HepG2 (cell line): ENCODE measurements around the gene MGAT5. TPM values are rescaled to one million over a fixed set of nuclear protein-coding genes. Genes with fewer than 3 reads are reported as not detected.
A peak's percentile ranks its signal among the peaks of the same experiment; 100 is the strongest.

Experiments used
- ARHGAP35 ChIP-seq: sonication (generic); formaldehyde crosslinking; IDR thresholded peaks from 2 replicates; pipeline ENCODE4 v1.9.0; 2022; ENCODE audit warnings: mild to moderate bottlenecking, inconsistent platforms, moderate library complexity, missing genetic modification reagents, borderline replicate concordance
- DNMT3B ChIP-seq: conservative IDR thresholded peaks from 2 replicates; pipeline ENCODE4 v1.6.1; 2016; ENCODE audit warnings: missing biosample characterization, control low read depth
- EP300 ChIP-seq, 3 experiments: sonication (generic) in 1 of 3; formaldehyde crosslinking in 1 of 3; IDR thresholded peaks; 2 replicates each; pipeline versions ENCODE4 v1.5.1 to v1.6.1; 2011 to 2020; ENCODE audit warnings: low read depth in 2 of 3, low read length in 2 of 3, borderline replicate concordance in 1 of 3, improper control_type of control experiment in 1 of 3, mild to moderate bottlenecking in 1 of 3, missing genetic modification reagents in 1 of 3, moderate library complexity in 1 of 3
- FOSL1 ChIP-seq: sonication (generic); formaldehyde crosslinking; IDR thresholded peaks from 2 replicates; pipeline ENCODE4 v1.9.0; 2021; ENCODE audit warnings: missing genetic modification reagents, borderline replicate concordance
- FOXK1 ChIP-seq: sonication (generic); formaldehyde crosslinking; IDR thresholded peaks from 2 replicates; pipeline ENCODE4 v1.4.0; 2020; ENCODE audit warnings: low read depth, missing genetic modification reagents, borderline replicate concordance
- ISL2 ChIP-seq: sonication (generic); formaldehyde crosslinking; IDR thresholded peaks from 2 replicates; pipeline ENCODE4 v1.5.0; 2020; ENCODE audit warnings: missing genetic modification reagents
- JARID2 ChIP-seq: sonication (generic); formaldehyde crosslinking; IDR thresholded peaks from 2 replicates; pipeline ENCODE4 v1.8.1; 2023; ENCODE audit warnings: missing genetic modification reagents, inconsistent platforms; ENCODE audit not compliant: insufficient replicate concordance
- NPAS2 ChIP-seq: sonication (generic); formaldehyde crosslinking; IDR thresholded peaks from 2 replicates; pipeline ENCODE4 v1.8.0; 2022; ENCODE audit warnings: mild to moderate bottlenecking, missing genetic modification reagents, borderline replicate concordance
- RARG ChIP-seq: sonication (generic); formaldehyde crosslinking; IDR thresholded peaks from 2 replicates; pipeline ENCODE4 v1.4.0; 2020; ENCODE audit warnings: low read depth, mild to moderate bottlenecking, missing genetic modification reagents
- SATB2 ChIP-seq: sonication (generic); formaldehyde crosslinking; IDR thresholded peaks from 2 replicates; pipeline ENCODE4 v1.5.0; 2020; ENCODE audit warnings: missing genetic modification reagents
- SOX6 ChIP-seq, 2 experiments: fragments of 450-650 bp in 1 of 2; sonication (generic) in 1 of 2; formaldehyde crosslinking in 1 of 2; IDR thresholded peaks; 2 replicates each; pipeline versions ENCODE4 v1.4.0 to v1.6.1; 2017 to 2020; ENCODE audit warnings: antibody characterized with exemption in 1 of 2, mild to moderate bottlenecking in 1 of 2, missing genetic modification reagents in 1 of 2
- SP4 ChIP-seq: sonication (generic); formaldehyde crosslinking; IDR thresholded peaks from 2 replicates; pipeline ENCODE4 v1.8.1; 2023; ENCODE audit warnings: mild to moderate bottlenecking, missing genetic modification reagents
- STAG1 ChIP-seq: sonication (generic); formaldehyde crosslinking; IDR thresholded peaks from 2 replicates; pipeline ENCODE4 v1.4.0; 2020; ENCODE audit warnings: missing genetic modification reagents
- ZNF24 ChIP-seq: fragments of 450-650 bp; IDR thresholded peaks from 2 replicates; pipeline ENCODE4 v1.6.1; 2017; ENCODE audit warnings: antibody characterized with exemption, mild to moderate bottlenecking
- ZNF501 ChIP-seq: sonication (generic); formaldehyde crosslinking; IDR thresholded peaks from 2 replicates; pipeline ENCODE4 v1.5.1; 2020; ENCODE audit warnings: mild to moderate bottlenecking, moderate library complexity, missing genetic modification reagents
- ZNF746 ChIP-seq: sonication (generic); formaldehyde crosslinking; IDR thresholded peaks from 2 replicates; pipeline ENCODE4 v1.8.0; 2022; ENCODE audit warnings: mild to moderate bottlenecking, missing genetic modification reagents
- polyA plus RNA-seq, 8 experiments: library from polyadenylated mRNA; depleted of rRNA in 3 of 8; stranded (reverse) in 7 of 8; unstranded in 1 of 8; fragments of >200 nt; fragmentation: Illumina TruSeq in 4 of 8; extraction: Trizol in 4 of 8; gene quantifications; 2 replicates each; pipeline versions ENCODE4 v1.2.1 to v1.2.3, GENCODE V29; 2011 to 2016; ENCODE audit warnings: low read depth in 4 of 8, missing spikeins in 1 of 8, mixed read lengths in 1 of 8; ENCODE audit not compliant: insufficient read depth in 1 of 8
- total RNA-seq, 5 experiments: library from RNA; depleted of rRNA; stranded (reverse); fragments of >200 nt; fragmentation: Illumina TruSeq; extraction: Trizol; gene quantifications; 2 replicates each; pipeline ENCODE4 v1.2.3, GENCODE V29; 2016; ENCODE audit warnings: low read depth in 1 of 5
- TF ChIP-seq, protein P1 (sequence below): sonication (generic); formaldehyde crosslinking; IDR thresholded peaks from 2 replicates; pipeline ENCODE4 v1.5.0; 2020; ENCODE audit warnings: mild to moderate bottlenecking, missing genetic modification reagents
- TF ChIP-seq, protein P2 (sequence below): IDR thresholded peaks from 2 replicates; pipeline ENCODE4 v1.6.1; 2018; ENCODE audit warnings: missing genetic modification reagents, mild to moderate bottlenecking, missing compliant biosample characterization
- TF ChIP-seq, protein P3 (sequence below): IDR thresholded peaks from 2 replicates; pipeline ENCODE4 v1.6.1; 2016; ENCODE audit warnings: missing biosample characterization, missing genetic modification reagents, low read depth
- TF ChIP-seq, protein P4 (sequence below): sonication (generic); formaldehyde crosslinking; IDR thresholded peaks from 2 replicates; pipeline ENCODE4 v1.4.0; 2020; ENCODE audit warnings: mild to moderate bottlenecking, missing genetic modification reagents

The MGAT5 gene
- total and polyA plus RNA-seq, 2 of the 13 experiments (the other 11 are each of a cell fraction or from before 2014, with no cell fraction given): 33.1 to 60.2 TPM

DNA sequence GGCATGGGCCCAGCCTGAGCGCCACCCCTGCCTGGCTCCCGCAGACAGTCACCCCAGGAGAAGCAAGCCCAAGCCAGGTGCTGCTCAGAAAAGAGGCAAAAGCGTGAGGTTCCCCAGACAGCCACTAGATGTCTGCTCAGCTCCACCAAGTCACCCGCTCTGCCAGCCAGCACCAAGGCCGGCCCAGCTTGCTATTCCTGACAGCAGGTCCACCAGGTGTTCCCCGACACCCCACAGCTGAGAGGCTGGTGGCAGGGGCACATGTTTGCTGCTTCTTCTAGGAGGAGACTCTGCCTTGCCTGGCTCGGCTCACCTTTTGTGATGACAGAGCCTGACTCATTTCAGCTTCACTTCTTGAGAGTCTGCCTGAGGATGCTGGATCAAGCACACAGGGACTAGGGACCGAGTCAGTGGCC lies 206.7 kb downstream of the MGAT5 start (continued):
- TF ChIP-seq, protein P1, sequence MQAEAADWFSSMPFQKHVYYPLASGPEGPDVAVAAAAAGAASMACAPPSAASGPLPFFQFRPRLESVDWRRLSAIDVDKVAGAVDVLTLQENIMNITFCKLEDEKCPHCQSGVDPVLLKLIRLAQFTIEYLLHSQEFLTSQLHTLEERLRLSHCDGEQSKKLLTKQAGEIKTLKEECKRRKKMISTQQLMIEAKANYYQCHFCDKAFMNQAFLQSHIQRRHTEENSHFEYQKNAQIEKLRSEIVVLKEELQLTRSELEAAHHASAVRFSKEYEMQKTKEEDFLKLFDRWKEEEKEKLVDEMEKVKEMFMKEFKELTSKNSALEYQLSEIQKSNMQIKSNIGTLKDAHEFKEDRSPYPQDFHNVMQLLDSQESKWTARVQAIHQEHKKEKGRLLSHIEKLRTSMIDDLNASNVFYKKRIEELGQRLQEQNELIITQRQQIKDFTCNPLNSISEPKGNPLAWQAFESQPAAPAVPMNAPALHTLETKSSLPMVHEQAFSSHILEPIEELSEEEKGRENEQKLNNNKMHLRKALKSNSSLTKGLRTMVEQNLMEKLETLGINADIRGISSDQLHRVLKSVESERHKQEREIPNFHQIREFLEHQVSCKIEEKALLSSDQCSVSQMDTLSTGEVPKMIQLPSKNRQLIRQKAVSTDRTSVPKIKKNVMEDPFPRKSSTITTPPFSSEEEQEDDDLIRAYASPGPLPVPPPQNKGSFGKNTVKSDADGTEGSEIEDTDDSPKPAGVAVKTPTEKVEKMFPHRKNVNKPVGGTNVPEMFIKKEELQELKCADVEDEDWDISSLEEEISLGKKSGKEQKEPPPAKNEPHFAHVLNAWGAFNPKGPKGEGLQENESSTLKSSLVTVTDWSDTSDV: no peak
- TF ChIP-seq SATB2 (CRISPR knock-in tag) (no peak), FOSL1 (CRISPR knock-in tag) (no peak), NPAS2 (CRISPR knock-in tag) (no peak), RARG (CRISPR knock-in tag) (no peak), DNMT3B (no peak), ZNF501 (no peak), STAG1 (peak; percentile 95), ZNF24 (no peak), SP4 (CRISPR knock-in tag) (0 out of 2 replicates have a peak, but pooled peaks have one; percentile 53), ISL2 (CRISPR knock-in tag) (0 out of 2 replicates have a peak, but pooled peaks have one; percentile 30), ARHGAP35 (CRISPR knock-in tag) (no peak), SOX6 (IDR thresholded peaks at IDR 0.05) (no peak), SOX6 (CRISPR knock-in tag; IDR thresholded peaks at IDR 0.05) (no peak), JARID2 (CRISPR knock-in tag) (no peak), FOXK1 (CRISPR knock-in tag) (no peak), EP300 (IDR thresholded peaks at IDR 0.05; ENCODE audit: low read depth in 2 of 2, low read length in 2 of 2) (no peak), EP300 (CRISPR knock-in tag; IDR thresholded peaks at IDR 0.05; ENCODE audit: borderline replicate concordance) (no peak), ZNF746 (CRISPR knock-in tag) (no peak)
- TF ChIP-seq, protein P2, sequence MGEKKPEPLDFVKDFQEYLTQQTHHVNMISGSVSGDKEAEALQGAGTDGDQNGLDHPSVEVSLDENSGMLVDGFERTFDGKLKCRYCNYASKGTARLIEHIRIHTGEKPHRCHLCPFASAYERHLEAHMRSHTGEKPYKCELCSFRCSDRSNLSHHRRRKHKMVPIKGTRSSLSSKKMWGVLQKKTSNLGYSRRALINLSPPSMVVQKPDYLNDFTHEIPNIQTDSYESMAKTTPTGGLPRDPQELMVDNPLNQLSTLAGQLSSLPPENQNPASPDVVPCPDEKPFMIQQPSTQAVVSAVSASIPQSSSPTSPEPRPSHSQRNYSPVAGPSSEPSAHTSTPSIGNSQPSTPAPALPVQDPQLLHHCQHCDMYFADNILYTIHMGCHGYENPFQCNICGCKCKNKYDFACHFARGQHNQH (CRISPR knock-in tag): 0 out of 2 replicates have a peak, but pooled peaks have one; percentile 18
- TF ChIP-seq, protein P3, sequence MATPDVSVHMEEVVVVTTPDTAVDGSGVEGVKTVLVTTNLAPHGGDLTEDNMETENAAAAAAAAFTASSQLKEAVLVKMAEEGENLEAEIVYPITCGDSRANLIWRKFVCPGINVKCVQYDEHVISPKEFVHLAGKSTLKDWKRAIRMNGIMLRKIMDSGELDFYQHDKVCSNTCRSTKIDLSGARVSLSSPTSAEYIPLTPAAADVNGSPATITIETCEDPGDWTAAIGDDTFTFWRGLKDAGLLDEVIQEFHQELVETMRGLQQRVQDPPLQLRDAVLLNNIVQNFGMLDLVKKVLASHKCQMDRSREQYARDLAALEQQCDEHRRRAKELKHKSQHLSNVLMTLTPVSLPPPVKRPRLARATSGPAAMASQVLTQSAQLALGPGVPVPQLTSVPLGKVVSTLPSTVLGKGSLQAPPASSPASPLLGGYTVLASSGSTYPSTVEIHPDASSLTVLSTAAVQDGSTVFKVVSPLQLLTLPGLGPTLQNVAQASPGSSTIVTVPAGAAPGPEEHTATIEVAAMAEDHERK (CRISPR knock-in tag): no peak
- TF ChIP-seq, protein P4, sequence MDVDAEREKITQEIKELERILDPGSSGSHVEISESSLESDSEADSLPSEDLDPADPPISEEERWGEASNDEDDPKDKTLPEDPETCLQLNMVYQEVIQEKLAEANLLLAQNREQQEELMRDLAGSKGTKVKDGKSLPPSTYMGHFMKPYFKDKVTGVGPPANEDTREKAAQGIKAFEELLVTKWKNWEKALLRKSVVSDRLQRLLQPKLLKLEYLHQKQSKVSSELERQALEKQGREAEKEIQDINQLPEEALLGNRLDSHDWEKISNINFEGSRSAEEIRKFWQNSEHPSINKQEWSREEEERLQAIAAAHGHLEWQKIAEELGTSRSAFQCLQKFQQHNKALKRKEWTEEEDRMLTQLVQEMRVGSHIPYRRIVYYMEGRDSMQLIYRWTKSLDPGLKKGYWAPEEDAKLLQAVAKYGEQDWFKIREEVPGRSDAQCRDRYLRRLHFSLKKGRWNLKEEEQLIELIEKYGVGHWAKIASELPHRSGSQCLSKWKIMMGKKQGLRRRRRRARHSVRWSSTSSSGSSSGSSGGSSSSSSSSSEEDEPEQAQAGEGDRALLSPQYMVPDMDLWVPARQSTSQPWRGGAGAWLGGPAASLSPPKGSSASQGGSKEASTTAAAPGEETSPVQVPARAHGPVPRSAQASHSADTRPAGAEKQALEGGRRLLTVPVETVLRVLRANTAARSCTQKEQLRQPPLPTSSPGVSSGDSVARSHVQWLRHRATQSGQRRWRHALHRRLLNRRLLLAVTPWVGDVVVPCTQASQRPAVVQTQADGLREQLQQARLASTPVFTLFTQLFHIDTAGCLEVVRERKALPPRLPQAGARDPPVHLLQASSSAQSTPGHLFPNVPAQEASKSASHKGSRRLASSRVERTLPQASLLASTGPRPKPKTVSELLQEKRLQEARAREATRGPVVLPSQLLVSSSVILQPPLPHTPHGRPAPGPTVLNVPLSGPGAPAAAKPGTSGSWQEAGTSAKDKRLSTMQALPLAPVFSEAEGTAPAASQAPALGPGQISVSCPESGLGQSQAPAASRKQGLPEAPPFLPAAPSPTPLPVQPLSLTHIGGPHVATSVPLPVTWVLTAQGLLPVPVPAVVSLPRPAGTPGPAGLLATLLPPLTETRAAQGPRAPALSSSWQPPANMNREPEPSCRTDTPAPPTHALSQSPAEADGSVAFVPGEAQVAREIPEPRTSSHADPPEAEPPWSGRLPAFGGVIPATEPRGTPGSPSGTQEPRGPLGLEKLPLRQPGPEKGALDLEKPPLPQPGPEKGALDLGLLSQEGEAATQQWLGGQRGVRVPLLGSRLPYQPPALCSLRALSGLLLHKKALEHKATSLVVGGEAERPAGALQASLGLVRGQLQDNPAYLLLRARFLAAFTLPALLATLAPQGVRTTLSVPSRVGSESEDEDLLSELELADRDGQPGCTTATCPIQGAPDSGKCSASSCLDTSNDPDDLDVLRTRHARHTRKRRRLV (CRISPR knock-in tag): no peak
